Glutamatergic neuron (in vitro differentiated cells): ENCODE measurements around the gene C12orf56. TPM values are rescaled to one million over a fixed set of nuclear protein-coding genes. Genes with fewer than 3 reads are reported as not detected.
"Not testable (repeated sequence)": the region's sequence is repeated elsewhere in the genome, so short reads cannot be mapped to it uniquely, and the experiment has no call there.

Source experiments
- DNase-seq: peaks from one replicate; pipeline ENCODE4 v3.0.0; 2022
- H3K27ac Mint-ChIP-seq: one replicate; pipeline ENCODE4 v1.8.0; 2020; ENCODE audit warnings: mild to moderate bottlenecking, mixed read lengths, inconsistent platforms; ENCODE audit not compliant: unreplicated experiment
- H3K27me3 Mint-ChIP-seq: one replicate; pipeline ENCODE4 v1.8.0; 2020; ENCODE audit warnings: mild to moderate bottlenecking, moderate library complexity, mixed read lengths, inconsistent platforms; ENCODE audit not compliant: unreplicated experiment
- H3K36me3 Mint-ChIP-seq: one replicate; pipeline ENCODE4 v1.8.0; 2020; ENCODE audit warnings: mild to moderate bottlenecking, mixed read lengths, inconsistent platforms; ENCODE audit not compliant: unreplicated experiment
- H3K4me1 Mint-ChIP-seq: one replicate; pipeline ENCODE4 v1.8.0; 2020; ENCODE audit warnings: mild to moderate bottlenecking, low read depth, mixed read lengths, inconsistent platforms; ENCODE audit not compliant: unreplicated experiment
- H3K4me3 Mint-ChIP-seq: one replicate; pipeline ENCODE4 v1.8.0; 2020; ENCODE audit warnings: mild to moderate bottlenecking, mixed read lengths, inconsistent platforms; ENCODE audit not compliant: unreplicated experiment
- H3K9me3 Mint-ChIP-seq: one replicate; pipeline ENCODE4 v1.8.0; 2020; ENCODE audit warnings: mild to moderate bottlenecking, moderate library complexity, mixed read lengths, inconsistent platforms; ENCODE audit not compliant: unreplicated experiment
- total RNA-seq: library from RNA; stranded (reverse); fragmentation: NEBNext Ultra II Directional; extraction: Animal tissue kit (Norgen Biotek cat#: 25700); gene quantifications from one replicate; pipeline ENCODE4 v1.2.1, GENCODE V29; 2021; ENCODE audit not compliant: unreplicated experiment
- TF ChIP-seq, protein P1 (sequence below): fragments of 200-600 bp; sonication (generic); IDR thresholded peaks from one replicate; pipeline ENCODE4 v1.5.0; 2021; ENCODE audit not compliant: partially characterized antibody, unreplicated experiment

The C12orf56 gene
- total RNA-seq, 1 donor from 2014 or later = 1.8 TPM

GRCh38 chr12:64323476-64324225 is 66.9 kb downstream of the C12orf56 start:
- H3K27me3 Mint-ChIP-seq = no peaks in the 10 kb centered on the region
- H3K36me3 Mint-ChIP-seq = no peaks in the 10 kb centered on the region
- H3K4me1 Mint-ChIP-seq = peaks cover 3% of the 10 kb centered on the region
- no peak overlapping the region for H3K4me3 Mint-ChIP-seq
- TF ChIP-seq, protein P1, sequence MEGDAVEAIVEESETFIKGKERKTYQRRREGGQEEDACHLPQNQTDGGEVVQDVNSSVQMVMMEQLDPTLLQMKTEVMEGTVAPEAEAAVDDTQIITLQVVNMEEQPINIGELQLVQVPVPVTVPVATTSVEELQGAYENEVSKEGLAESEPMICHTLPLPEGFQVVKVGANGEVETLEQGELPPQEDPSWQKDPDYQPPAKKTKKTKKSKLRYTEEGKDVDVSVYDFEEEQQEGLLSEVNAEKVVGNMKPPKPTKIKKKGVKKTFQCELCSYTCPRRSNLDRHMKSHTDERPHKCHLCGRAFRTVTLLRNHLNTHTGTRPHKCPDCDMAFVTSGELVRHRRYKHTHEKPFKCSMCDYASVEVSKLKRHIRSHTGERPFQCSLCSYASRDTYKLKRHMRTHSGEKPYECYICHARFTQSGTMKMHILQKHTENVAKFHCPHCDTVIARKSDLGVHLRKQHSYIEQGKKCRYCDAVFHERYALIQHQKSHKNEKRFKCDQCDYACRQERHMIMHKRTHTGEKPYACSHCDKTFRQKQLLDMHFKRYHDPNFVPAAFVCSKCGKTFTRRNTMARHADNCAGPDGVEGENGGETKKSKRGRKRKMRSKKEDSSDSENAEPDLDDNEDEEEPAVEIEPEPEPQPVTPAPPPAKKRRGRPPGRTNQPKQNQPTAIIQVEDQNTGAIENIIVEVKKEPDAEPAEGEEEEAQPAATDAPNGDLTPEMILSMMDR = no peak
- H3K27ac Mint-ChIP-seq = no peak overlapping the region
- DNase-seq = no peak
- no peaks in the 10 kb centered on the region for H3K9me3 Mint-ChIP-seq

DNA sequence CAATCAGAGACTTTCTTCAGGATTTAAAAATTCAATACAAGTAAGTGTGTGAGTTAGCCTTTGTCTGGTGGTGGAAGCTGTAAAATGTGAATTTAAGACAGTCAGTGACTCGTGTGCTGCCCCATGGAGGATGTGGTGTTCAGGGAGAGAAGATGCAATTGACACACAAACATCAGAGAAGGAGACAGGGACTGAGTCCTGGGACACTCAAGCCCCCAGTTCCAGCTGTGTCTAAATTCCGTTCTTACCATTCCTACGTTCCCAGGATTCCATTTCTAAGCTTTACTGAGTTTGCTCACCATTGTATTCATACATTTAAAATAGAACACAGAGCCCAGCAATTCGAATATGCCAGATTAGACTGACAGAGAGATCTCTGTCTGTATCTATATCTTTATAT is 67.6 kb downstream of the C12orf56 start:
- no peaks in the 10 kb centered on the region for H3K9me3 Mint-ChIP-seq
- H3K36me3 Mint-ChIP-seq = no peaks in the 10 kb centered on the region
- DNase-seq = no peak
- TF ChIP-seq, protein P1 = no peak
- H3K4me1 Mint-ChIP-seq = peaks cover 5% of the 10 kb centered on the region
- no peak overlapping the region for H3K27ac Mint-ChIP-seq
- no peaks in the 10 kb centered on the region for H3K27me3 Mint-ChIP-seq
- H3K4me3 Mint-ChIP-seq = no peak overlapping the region

DNA sequence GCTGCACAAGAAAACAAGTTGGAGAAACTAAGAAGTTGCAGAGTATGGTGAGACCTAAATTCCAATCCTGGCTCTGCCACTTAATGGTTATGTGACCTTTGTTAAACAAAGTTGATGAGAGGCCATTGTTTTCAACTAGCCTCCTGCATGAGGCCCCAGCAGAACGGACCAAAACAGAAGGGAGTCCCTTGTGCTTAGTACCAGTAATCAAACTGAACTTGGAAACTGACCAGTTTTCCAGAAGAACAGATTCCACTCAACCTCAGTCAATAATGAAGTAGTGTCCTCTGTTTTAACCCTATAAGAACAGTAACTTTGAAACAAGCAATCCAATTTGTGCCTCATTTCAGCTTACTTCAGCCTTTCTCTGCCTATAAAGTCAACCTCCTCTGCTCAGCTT is 69.9 kb downstream of the C12orf56 start:
- Mint-ChIP-seq H3K9me3 (no peaks in the 10 kb centered on the region), H3K36me3 (no peaks in the 10 kb centered on the region), H3K27me3 (no peaks in the 10 kb centered on the region), H3K4me1 (peaks cover 5% of the 10 kb centered on the region), H3K4me3 (no peak overlapping the region), H3K27ac (no peak overlapping the region)
- DNase-seq = no peak
- TF ChIP-seq, protein P1 = no peak

DNA sequence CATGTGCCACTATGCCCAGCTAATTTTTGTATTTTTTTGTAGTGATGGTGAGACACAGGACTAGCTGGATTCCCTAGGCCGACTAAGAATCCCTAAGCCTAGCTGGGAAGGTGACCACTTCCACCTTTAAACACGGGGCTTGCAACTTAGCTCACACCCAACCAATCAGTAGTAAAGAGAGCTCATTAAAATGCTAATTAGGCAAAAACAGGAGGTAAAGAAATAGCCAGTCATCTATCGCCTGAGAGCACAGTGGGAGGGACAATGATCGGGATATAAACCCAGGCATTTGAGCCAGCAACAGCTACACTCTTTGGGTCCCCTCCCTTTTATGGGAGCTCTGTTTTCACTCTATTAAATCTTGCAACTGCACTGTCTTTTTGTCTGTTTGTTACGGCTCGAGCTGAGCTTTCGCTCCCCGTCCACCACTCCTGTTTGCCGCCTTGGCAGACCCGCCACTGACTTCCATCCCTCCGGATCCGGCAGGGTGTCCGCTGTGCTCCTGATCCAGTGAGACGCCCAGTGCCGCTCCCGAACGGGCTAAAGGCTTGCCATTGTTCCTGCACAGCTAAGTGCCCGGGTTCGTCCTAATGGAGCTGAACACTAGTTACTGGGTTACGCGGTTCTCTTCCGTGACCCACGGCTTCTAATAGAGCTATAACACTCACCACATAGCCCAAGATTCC is 70.9 kb downstream of the C12orf56 start:
- not testable (repeated sequence) for H3K36me3 Mint-ChIP-seq, H3K27me3 Mint-ChIP-seq, H3K4me1 Mint-ChIP-seq, DNase-seq, H3K4me3 Mint-ChIP-seq, H3K27ac Mint-ChIP-seq, H3K9me3 Mint-ChIP-seq

DNA sequence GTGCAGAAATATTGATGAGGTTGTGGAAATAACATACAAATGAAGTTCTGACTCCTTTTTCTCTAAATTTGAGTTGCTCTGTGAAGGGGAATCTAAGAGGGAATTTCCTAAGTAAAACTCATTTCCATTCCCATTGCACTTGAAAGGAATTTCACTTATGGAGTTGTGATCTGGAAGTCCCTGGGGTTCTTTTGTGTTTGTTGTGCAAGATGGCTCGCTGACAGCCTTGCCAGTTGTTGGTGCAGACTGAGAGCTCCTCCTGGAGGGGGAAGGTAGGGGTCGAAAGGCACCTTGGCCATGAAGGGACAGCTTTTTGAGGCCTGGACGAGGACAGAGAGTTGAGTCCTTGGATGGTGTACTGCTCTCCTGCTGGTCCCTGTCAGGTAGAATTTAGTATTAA is 72.0 kb downstream of the C12orf56 start:
- no peaks in the 10 kb centered on the region for H3K27me3 Mint-ChIP-seq
- DNase-seq = no peak
- H3K9me3 Mint-ChIP-seq = no peaks in the 10 kb centered on the region
- peaks cover 5% of the 10 kb centered on the region for H3K4me1 Mint-ChIP-seq
- TF ChIP-seq, protein P1 = no peak
- H3K27ac Mint-ChIP-seq = no peak overlapping the region
- no peak overlapping the region for H3K4me3 Mint-ChIP-seq
- no peaks in the 10 kb centered on the region for H3K36me3 Mint-ChIP-seq
